Fibroblast of gingiva (primary cell): ENCODE results near the gene SCPEP1.
"Not testable (repeated sequence)": the region's sequence is repeated elsewhere in the genome, so short reads cannot be mapped to it uniquely, and the experiment has no call there.

Experiments used
- DNase-seq: peaks from one replicate; pipeline ENCODE4 v3.0.0-alpha.2; 2011; ENCODE audit warnings: low read depth

The SCPEP1 gene

GRCh38 chr17:56965681-56966080 is 12.2 kb upstream of the SCPEP1 start:
- DNase-seq: not testable (repeated sequence)

GRCh38 chr17:56966338-56966737 is 11.6 kb upstream of the SCPEP1 start:
- DNase-seq: no peak

- DNase-seq: no peak
Measured at GRCh38 chr17:56970974-56971373, 7.0 kb upstream of the SCPEP1 start.

- no peak for DNase-seq
Measured at GRCh38 chr17:56972111-56972730, 5.7 kb upstream of the SCPEP1 start.

- no peak for DNase-seq
Measured at GRCh38 chr17:56973520-56973919, 4.4 kb upstream of the SCPEP1 start.

GRCh38 chr17:56974055-56974454 is 3.9 kb upstream of the SCPEP1 start:
- DNase-seq: no peak

- no peak for DNase-seq
Measured at GRCh38 chr17:56975656-56976055, 2.3 kb upstream of the SCPEP1 start.

- no peak for DNase-seq
Measured at GRCh38 chr17:56976941-56977608, 856 bp upstream of the SCPEP1 start.

GRCh38 chr17:56978441-56979090 is 635 bp downstream of the SCPEP1 start:
- DNase-seq: peak; percentile 47

GRCh38 chr17:56979091-56979480 is 1.2 kb downstream of the SCPEP1 start:
- DNase-seq: no peak

- DNase-seq: not testable (repeated sequence)
Measured at GRCh38 chr17:56980526-56980925, 2.6 kb downstream of the SCPEP1 start.

- no peak for DNase-seq
Measured at GRCh38 chr17:56982312-56982711, 4.4 kb downstream of the SCPEP1 start.

- no peak for DNase-seq
Measured at GRCh38 chr17:56983366-56983765, 5.4 kb downstream of the SCPEP1 start.

GRCh38 chr17:56985371-56986162 is 7.6 kb downstream of the SCPEP1 start:
- no peak for DNase-seq

GRCh38 chr17:56987283-56987834 is 9.4 kb downstream of the SCPEP1 start:
- no peak for DNase-seq

GRCh38 chr17:56988901-56989572 is 11.1 kb downstream of the SCPEP1 start:
- DNase-seq: no peak

GRCh38 chr17:56992364-56992763 is 14.4 kb downstream of the SCPEP1 start:
- DNase-seq: no peak

- DNase-seq: peak; percentile 63
Measured at GRCh38 chr17:56994009-56994792, 16.3 kb downstream of the SCPEP1 start.

GRCh38 chr17:56995766-56996165 is 17.8 kb downstream of the SCPEP1 start:
- DNase-seq: no peak

- no peak for DNase-seq
Measured at GRCh38 chr17:56997313-56997712, 19.4 kb downstream of the SCPEP1 start.

- no peak for DNase-seq
Measured at GRCh38 chr17:57001541-57001940, 23.6 kb downstream of the SCPEP1 start.
